ENCODE data around the gene ECT2L. TPM values are rescaled to one million over a fixed set of nuclear protein-coding genes. Genes with fewer than 3 reads are reported as not detected.

Gene ECT2L, protein sequence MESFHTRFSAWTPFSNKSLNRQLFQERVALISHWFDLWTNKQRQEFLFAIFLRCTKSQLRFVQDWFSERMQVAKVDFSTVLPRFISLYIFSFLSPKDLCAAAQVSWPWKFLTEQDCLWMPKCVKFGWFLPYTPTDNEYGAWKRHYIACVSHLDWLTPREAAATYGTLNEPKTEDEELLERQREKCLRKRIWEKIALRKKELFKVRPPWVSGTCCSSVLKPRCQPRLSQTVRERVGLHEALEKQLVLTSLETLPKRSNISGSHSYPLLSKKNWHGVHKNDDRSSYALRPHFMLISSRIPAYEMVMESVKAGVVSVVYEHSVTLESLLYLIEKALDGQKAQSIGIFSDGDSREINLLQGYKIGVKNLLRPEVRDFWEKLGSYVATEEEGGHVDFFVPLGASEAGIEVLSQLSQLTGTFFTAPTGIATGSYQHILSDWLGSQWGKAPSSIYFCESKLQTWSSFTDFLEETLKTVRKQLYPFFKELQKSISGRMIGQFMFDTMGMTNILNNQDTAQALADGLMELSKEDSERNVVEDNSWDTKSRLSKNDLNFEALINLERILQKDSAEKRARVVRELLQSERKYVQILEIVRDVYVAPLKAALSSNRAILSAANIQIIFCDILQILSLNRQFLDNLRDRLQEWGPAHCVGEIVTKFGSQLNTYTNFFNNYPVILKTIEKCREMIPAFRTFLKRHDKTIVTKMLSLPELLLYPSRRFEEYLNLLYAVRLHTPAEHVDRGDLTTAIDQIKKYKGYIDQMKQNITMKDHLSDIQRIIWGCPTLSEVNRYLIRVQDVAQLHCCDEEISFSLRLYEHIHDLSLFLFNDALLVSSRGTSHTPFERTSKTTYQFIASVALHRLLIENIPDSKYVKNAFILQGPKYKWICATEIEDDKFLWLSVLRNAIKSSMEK
- total RNA-seq, result not detected in 2 replicates
- polyA plus RNA-seq, result not detected in 2 replicates
- not detected in 2 replicates for polyA plus RNA-seq (2011; cell fraction: cytosol; rRNA removed)
- not detected in 2 replicates for polyA plus RNA-seq (2011; cell fraction: nucleus; rRNA removed)
- not detected in 2 replicates for polyA plus RNA-seq (2012)
- polyA minus RNA-seq, result not detected in 2 replicates
- not detected for polyA minus RNA-seq (2011; cell fraction: cytosol; rRNA and poly(A)+ RNA removed)
- polyA minus RNA-seq (2011; cell fraction: nucleus; rRNA and poly(A)+ RNA removed), result not detected in 2 replicates
- Bru-seq, nascent RNA, result percentile 15 among the genes with signal in this experiment
- percentile 19 among the genes with signal in this experiment for BruChase-seq, experiment 1, labeled RNA remaining after a 6-hour chase
- BruChase-seq, experiment 2, labeled RNA remaining after a 2-hour chase, result percentile 24 among the genes with signal in this experiment
- long read RNA-seq, partial matches to known transcripts, result 0 of 1 reads
- long read RNA-seq, other reads (novel, unspliced or antisense), result 1 of 1 reads

DNA sequence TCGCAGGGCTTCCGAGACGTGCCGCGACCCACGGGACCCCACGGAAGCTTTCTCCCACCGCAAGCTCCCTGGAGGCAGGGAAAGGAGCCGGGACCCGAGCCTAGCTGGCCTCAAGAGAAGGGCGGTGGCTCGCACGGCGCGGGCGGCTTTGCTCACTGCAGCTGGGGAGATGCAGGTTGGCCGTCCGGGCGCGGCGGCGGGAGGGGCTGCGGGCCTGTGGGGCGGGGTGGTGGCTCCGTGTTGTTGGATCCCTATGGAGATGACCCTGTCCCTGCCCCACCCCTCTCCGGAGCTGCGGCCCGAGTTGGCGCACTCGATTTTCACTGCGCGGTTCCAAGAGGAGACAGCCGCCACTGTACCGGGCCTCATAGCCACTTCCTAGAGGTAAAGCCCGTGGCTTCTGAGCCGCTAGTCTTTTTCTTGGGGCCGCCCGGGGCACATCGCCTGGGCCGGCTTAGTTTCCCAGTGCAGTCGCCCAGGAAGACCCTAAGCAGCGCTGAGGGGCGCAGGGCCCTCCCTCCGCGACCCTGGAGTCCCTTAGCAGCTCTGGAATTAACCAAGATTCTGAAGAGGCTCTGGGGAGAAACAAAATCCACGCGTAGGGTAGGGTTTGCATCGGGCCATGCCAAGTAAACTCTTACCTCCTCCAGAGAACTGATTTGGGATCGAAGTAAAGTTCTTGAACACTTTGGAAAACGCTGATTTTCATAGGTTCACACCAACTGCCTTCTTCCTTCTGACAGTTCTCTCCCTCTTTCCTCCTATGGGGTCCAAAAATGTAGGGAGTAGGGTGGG is at the start of gene ECT2L:
TSS of gene ECT2L (plus strand) at position 279 of the 795 bp plus-strand sequence. CDS start 17,188 bp downstream, outside the sequence.
- FAIRE-seq (no peak), DNase-seq (ENCODE audit: low read depth, low spot score) (peak; percentile 35)
- H3K9ac ChIP-seq (replicated peaks; ENCODE audit: extremely low read depth, insufficient read depth, low read length), result peak within 1 kb of the TSS; percentile 24
- H3K27me3 ChIP-seq (ENCODE audit: control insufficient read depth in 2 of 2, insufficient read depth in 2 of 2, low read length in 2 of 2), result no peaks in the 10 kb centered on the region
- intact Hi-C loops (cut with micrococcal nuclease), result no loop called here
- no peaks in the 10 kb centered on the region for H3K9me3 ChIP-seq (replicated peaks; ENCODE audit: control insufficient read depth, insufficient read depth, low read length)
- no peaks in the 10 kb centered on the region for H3K36me3 ChIP-seq (ENCODE audit: control insufficient read depth in 2 of 2, extremely low read depth in 1 of 2, insufficient read depth in 2 of 2, low read length in 2 of 2)
- H3K4me2 ChIP-seq (ENCODE audit: insufficient read depth, low read length), result peak within 1 kb of the TSS; percentile 61
- peak within 1 kb of the TSS; percentile 97 for H2AFZ ChIP-seq (ENCODE audit: low read depth, low read length)
- POLR2A ChIA-PET, result no interaction called here
- dilution Hi-C loops (cut with MboI; ENCODE audit: extremely low pct_ligation_motif_present, low sequenced_read_pairs), result no loop called here
- H3K4me1 ChIP-seq (ENCODE audit: control insufficient read depth, extremely low read depth, insufficient read depth, low read length), result no peaks in the 10 kb centered on the region
- H3K4me3 ChIP-seq (replicated peaks in 1 of 3; ENCODE audit: insufficient read depth in 1 of 3, low read depth in 1 of 3, low read length in 3 of 3), result peak within 1 kb of the TSS in 2 of 3 experiments; percentile 12 to 36
- CTCF ChIA-PET, result interaction anchor here (2.2 kb wide), 1 partner anchor 20 kb away, joined by 9 read pairs; no protein-coding TSS in a partner anchor
- TF ChIP-seq, protein P1, sequence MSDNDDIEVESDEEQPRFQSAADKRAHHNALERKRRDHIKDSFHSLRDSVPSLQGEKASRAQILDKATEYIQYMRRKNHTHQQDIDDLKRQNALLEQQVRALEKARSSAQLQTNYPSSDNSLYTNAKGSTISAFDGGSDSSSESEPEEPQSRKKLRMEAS (IDR thresholded peaks at IDR 0.05; ENCODE audit: insufficient read depth, insufficient read length), result no peak
- TF ChIP-seq GATA2 (IDR thresholded peaks at IDR 0.05; ENCODE audit: insufficient read depth, insufficient read length, low read depth, low read length) (no peak), POLR2AphosphoS5 (IDR thresholded peaks at IDR 0.05; ENCODE audit: insufficient read depth, low read depth, low read length) (no peak), JUN (IDR thresholded peaks at IDR 0.05; ENCODE audit: borderline replicate concordance, insufficient read depth, insufficient read length, low read depth) (no peak), POLR2A (IDR thresholded peaks at IDR 0.05; ENCODE audit: low read depth, low read length) (no peak), FOS (IDR thresholded peaks at IDR 0.05; ENCODE audit: borderline replicate concordance, insufficient read depth, low read length) (no peak), MYC (IDR thresholded peaks at IDR 0.05; ENCODE audit: low read depth, low read length) (no peak), EZH2 (IDR thresholded peaks at IDR 0.05; ENCODE audit: borderline replicate concordance, low read depth, low read length, severe bottlenecking) (no peak)
- TF ChIP-seq, protein P2, sequence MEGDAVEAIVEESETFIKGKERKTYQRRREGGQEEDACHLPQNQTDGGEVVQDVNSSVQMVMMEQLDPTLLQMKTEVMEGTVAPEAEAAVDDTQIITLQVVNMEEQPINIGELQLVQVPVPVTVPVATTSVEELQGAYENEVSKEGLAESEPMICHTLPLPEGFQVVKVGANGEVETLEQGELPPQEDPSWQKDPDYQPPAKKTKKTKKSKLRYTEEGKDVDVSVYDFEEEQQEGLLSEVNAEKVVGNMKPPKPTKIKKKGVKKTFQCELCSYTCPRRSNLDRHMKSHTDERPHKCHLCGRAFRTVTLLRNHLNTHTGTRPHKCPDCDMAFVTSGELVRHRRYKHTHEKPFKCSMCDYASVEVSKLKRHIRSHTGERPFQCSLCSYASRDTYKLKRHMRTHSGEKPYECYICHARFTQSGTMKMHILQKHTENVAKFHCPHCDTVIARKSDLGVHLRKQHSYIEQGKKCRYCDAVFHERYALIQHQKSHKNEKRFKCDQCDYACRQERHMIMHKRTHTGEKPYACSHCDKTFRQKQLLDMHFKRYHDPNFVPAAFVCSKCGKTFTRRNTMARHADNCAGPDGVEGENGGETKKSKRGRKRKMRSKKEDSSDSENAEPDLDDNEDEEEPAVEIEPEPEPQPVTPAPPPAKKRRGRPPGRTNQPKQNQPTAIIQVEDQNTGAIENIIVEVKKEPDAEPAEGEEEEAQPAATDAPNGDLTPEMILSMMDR (IDR thresholded peaks at IDR 0.05; ENCODE audit: extremely low read depth in 1 of 2, insufficient read depth in 1 of 2, low read depth in 1 of 2, low read length in 2 of 2), result no peak
- H3K79me2 ChIP-seq (ENCODE audit: control insufficient read depth, insufficient read depth, low read length), result no peaks in the 10 kb centered on the region
- no peak within 1 kb of the TSS for H3K27ac ChIP-seq (ENCODE audit: insufficient read depth, low read depth, low read length)
- H3K9me1 ChIP-seq (replicated peaks; ENCODE audit: control insufficient read depth, extremely low read depth, insufficient read depth, low read length), result no peaks in the 10 kb centered on the region
- H4K20me1 ChIP-seq (replicated peaks; ENCODE audit: control insufficient read depth, extremely low read depth, insufficient read depth, low read length), result no peaks in the 10 kb centered on the region
- BruUV-seq (replicated peaks), result no TSS peak

Measured in endothelial cell of umbilical vein (primary cell).